GM19099 (cell line): ENCODE measurements around the gene CCDC12.

Experiments
- POLR2A ChIP-seq: IDR thresholded peaks from 3 replicates; pipeline ENCODE4 v1.6.1; 2011; ENCODE audit warnings: low read depth; ENCODE audit not compliant: insufficient read length; ENCODE audit errors: extremely low read depth

CCDC12 gene

DNA sequence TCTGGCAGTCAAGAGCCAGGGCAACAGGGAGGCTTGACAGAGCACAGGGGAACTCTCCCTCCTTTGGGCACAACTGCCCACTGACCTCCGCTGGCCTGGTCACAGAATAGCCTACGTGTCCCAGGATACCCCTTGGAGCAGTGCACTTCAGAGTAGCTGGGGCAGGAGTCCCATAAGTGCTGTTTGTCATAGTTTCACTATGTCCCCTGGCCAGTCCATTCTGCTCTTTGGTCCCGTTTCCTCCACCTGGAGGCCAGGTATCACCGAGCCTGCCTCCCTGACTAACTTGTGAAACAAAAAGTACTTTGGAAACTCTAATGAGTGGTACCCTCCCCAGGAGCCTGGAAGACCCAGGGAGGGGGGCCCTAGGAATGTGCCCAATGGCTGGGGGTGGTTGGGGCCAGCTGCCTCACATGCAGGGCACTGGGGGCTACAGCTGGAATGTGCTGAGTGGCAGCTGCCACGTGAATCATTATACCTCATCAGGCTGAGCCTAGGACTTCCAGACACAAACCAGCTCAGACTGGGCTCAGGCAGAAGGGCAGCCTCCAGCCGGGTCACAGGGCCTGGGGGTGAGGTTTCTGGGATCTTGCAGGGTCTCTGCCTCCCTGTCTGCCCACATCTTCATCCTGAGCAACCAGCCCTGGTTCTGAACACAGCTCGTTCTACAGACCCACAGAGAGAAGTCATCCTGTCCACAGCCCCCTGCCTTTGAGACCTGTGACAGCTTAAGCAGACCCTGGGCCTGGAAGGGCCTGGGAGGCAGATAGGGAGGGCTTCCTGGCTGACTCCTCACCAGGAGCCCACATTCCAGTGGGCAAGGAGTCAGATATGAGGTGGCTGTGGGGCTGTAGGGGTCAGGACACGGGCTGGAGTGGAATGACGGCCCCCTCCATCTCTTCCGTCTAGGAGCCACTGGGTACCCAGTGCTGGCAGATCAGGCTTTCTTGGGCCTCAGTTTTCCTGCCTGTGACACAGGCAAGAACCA lies 99.9 kb downstream of the CCDC12 start:
- no peak for TF ChIP-seq POLR2A

DNA sequence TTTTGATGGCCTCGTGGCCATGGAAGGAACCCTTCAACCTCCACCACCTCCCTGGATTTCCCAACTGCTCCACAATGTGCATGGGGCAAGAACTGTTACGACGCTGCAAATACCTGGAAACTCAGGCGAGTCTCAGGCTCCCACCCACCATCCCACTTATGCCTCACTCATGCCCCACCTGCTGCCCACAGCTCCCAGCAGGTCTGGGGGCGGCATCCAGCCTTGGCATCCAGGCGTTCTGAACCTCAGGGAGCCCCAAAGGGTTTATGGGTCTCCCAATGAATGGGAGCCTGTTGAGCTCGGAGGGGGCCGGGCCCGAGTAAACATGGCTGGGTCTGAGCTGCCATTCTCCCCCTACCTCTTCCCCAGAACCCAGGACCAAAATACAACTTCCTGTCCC lies 101.0 kb downstream of the CCDC12 start:
- no peak for TF ChIP-seq POLR2A

DNA sequence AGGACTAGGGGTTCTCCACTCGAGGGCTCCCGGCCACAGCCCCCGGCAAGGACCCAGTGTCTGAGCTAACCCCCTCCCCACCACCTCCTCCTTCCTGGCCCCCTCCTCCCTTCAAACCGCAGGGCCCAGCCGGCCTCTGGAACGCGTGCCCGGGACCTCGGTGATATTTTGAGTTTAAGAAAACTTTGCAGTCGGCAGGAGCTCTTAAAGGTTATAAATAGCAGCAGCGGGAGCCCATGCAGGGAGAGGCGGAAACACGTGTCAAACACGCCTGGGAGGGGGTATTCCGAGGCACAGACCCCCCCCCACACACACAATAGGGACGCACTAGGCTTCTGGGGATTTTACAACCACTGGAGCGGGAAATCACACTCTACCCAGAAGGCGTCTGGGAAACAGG lies 102.1 kb downstream of the CCDC12 start:
- TF ChIP-seq POLR2A: no peak

DNA sequence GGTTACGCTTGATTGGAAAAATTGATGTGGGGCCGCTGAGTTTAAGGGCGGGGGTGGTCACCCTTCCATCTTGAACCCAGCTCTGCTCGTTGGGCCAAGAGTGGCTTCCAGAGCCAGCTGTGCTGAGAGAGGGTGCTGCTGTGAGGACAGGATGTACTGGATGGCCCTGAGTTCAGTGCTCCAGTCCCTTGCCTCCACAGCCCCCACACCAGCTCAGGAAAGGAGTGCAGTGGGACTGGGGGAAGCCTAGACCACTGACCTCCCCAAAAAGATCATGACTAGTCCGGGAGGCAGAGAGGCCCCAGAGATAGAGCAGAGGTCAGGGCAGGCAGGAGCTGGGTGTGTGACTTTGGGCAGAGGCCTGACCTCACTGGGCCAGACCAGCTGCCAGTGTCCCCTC lies 103.0 kb downstream of the CCDC12 start:
- TF ChIP-seq POLR2A: no peak
